HEK293 (cell line): ENCODE measurements around the gene ITGAL.

Experiments used
- CTCF ChIA-PET: fragments of 350-600 bp; formaldehyde crosslinking; extraction: SDS; loops from one replicate; lab custom pipeline; 2021; ENCODE audit warnings: antibody characterized with exemption; lab: Yijun Ruan, JAX
- POLR2A ChIA-PET: fragments of 300-600 bp; formaldehyde crosslinking; extraction: SDS; loops from one replicate; lab custom pipeline; 2020; ENCODE audit warnings: antibody characterized with exemption, inconsistent platforms; lab: Yijun Ruan, JAX
- H3K27ac ChIP-seq: fragments of 200-500 bp; sonication (Bioruptor generic); 2 replicates; pipeline ENCODE4 v1.5.1; 2014; ENCODE audit warnings: low read depth, low read length, control low read depth, inconsistent platforms; ENCODE audit errors: extremely low read depth
- H3K36me3 ChIP-seq, 2 experiments: fragments of 200-500 bp in 1 of 2; sonication (Bioruptor generic) in 1 of 2; 1 replicate in 1 of 2; 2 replicates in 1 of 2; pipeline ENCODE4 v1.5.1; 2014 to 2017; ENCODE audit warnings: inconsistent platforms in 2 of 2, low read length in 2 of 2; ENCODE audit not compliant: control insufficient read depth in 2 of 2, insufficient read depth in 1 of 2
- H3K4me1 ChIP-seq: fragments of 200-500 bp; sonication (Bioruptor generic); 2 replicates; pipeline ENCODE4 v1.5.1; 2014; ENCODE audit warnings: mild to moderate bottlenecking, low read length, inconsistent platforms; ENCODE audit not compliant: control insufficient read depth, insufficient read depth
- H3K4me3 ChIP-seq: 2 replicates; pipeline ENCODE4 v1.5.1; 2011; ENCODE audit warnings: low read depth, mild to moderate bottlenecking, control low read depth, low read length, moderate library complexity
- H3K9me3 ChIP-seq: fragments of 200-500 bp; sonication (Bioruptor generic); 2 replicates; pipeline ENCODE4 v1.5.1; 2014; ENCODE audit warnings: low read depth, low read length, inconsistent platforms; ENCODE audit not compliant: control insufficient read depth, insufficient read depth
- SALL2 ChIP-seq: fragments of 450-650 bp; formaldehyde crosslinking; IDR thresholded peaks from 2 replicates; pipeline ENCODE4 v1.5.0; 2017; ENCODE audit warnings: missing biosample characterization, mild to moderate bottlenecking, missing genetic modification characterization, borderline replicate concordance
- SCRT2 ChIP-seq: fragments of 450-650 bp; formaldehyde crosslinking; IDR thresholded peaks from 2 replicates; pipeline ENCODE4 v1.5.1; 2016; ENCODE audit warnings: missing biosample characterization, missing genetic modification characterization
- SP2 ChIP-seq: fragments of 450-650 bp; formaldehyde crosslinking; IDR thresholded peaks from 2 replicates; pipeline ENCODE4 v1.5.1; 2016; ENCODE audit warnings: missing biosample characterization, missing genetic modification characterization
- SP3 ChIP-seq: fragments of 450-650 bp; formaldehyde crosslinking; IDR thresholded peaks from 2 replicates; pipeline ENCODE4 v1.5.1; 2016; ENCODE audit warnings: missing biosample characterization, missing genetic modification characterization
- YY1 ChIP-seq: fragments of 450-650 bp; formaldehyde crosslinking; IDR thresholded peaks from 2 replicates; pipeline ENCODE4 v1.5.1; 2018; ENCODE audit warnings: missing biosample characterization, missing genetic modification characterization
- ZBTB1 ChIP-seq: fragments of 450-650 bp; formaldehyde crosslinking; IDR thresholded peaks from 2 replicates; pipeline ENCODE4 v1.5.1; 2016; ENCODE audit warnings: missing biosample characterization, missing genetic modification characterization
- ZBTB17 ChIP-seq: fragments of 450-650 bp; formaldehyde crosslinking; IDR thresholded peaks from 2 replicates; pipeline ENCODE4 v1.5.1; 2016; ENCODE audit warnings: missing biosample characterization, missing genetic modification characterization
- ZBTB20 ChIP-seq: fragments of 450-650 bp; formaldehyde crosslinking; IDR thresholded peaks from 2 replicates; pipeline ENCODE4 v1.5.1; 2016; ENCODE audit warnings: missing biosample characterization, missing genetic modification characterization
- ZBTB48 ChIP-seq: fragments of 450-650 bp; formaldehyde crosslinking; IDR thresholded peaks from 2 replicates; pipeline ENCODE4 v1.5.1; 2016; ENCODE audit warnings: missing biosample characterization, missing genetic modification characterization
- ZBTB7A ChIP-seq: fragments of 450-650 bp; formaldehyde crosslinking; IDR thresholded peaks from 2 replicates; pipeline ENCODE4 v1.5.1; 2016; ENCODE audit warnings: low read depth, missing biosample characterization, missing genetic modification characterization
- ZBTB8A ChIP-seq: fragments of 450-650 bp; formaldehyde crosslinking; IDR thresholded peaks from 2 replicates; pipeline ENCODE4 v1.5.1; 2016; ENCODE audit warnings: missing biosample characterization, missing genetic modification characterization
- ZFHX2 ChIP-seq: fragments of 450-650 bp; formaldehyde crosslinking; conservative IDR thresholded peaks from 2 replicates; pipeline ENCODE4 v1.5.1; 2016; ENCODE audit warnings: missing biosample characterization, missing genetic modification characterization
- ZNF146 ChIP-seq: fragments of 450-650 bp; formaldehyde crosslinking; IDR thresholded peaks from 2 replicates; pipeline ENCODE4 v1.5.1; 2016; ENCODE audit warnings: missing biosample characterization, missing genetic modification characterization
- ZNF148 ChIP-seq: fragments of 450-650 bp; formaldehyde crosslinking; IDR thresholded peaks from 2 replicates; pipeline ENCODE4 v1.5.0; 2017; ENCODE audit warnings: missing biosample characterization, missing genetic modification characterization, borderline replicate concordance
- ZNF184 ChIP-seq: fragments of 450-650 bp; IDR thresholded peaks from 2 replicates; pipeline ENCODE4 v1.5.1; 2018; ENCODE audit warnings: missing biosample characterization, mild to moderate bottlenecking, missing genetic modification characterization
- ZNF221 ChIP-seq: fragments of 450-650 bp; formaldehyde crosslinking; IDR thresholded peaks from 2 replicates; pipeline ENCODE4 v1.5.1; 2017; ENCODE audit warnings: missing biosample characterization, missing genetic modification characterization, borderline replicate concordance
- ZNF23 ChIP-seq: fragments of 450-650 bp; formaldehyde crosslinking; IDR thresholded peaks from 2 replicates; pipeline ENCODE4 v1.5.1; 2016; ENCODE audit warnings: missing biosample characterization, missing genetic modification characterization, borderline replicate concordance
- ZNF341 ChIP-seq: fragments of 450-650 bp; formaldehyde crosslinking; IDR thresholded peaks from 2 replicates; pipeline ENCODE4; 2016; ENCODE audit warnings: low read depth, missing biosample characterization, missing genetic modification characterization
- ZNF391 ChIP-seq: fragments of 450-650 bp; formaldehyde crosslinking; IDR thresholded peaks from 2 replicates; pipeline ENCODE4 v1.5.1; 2016; ENCODE audit warnings: low read depth, missing biosample characterization, missing genetic modification characterization, borderline replicate concordance
- ZNF76 ChIP-seq: fragments of 450-650 bp; formaldehyde crosslinking; IDR thresholded peaks from 2 replicates; pipeline ENCODE4; 2016; ENCODE audit warnings: low read depth, missing biosample characterization, missing genetic modification characterization, borderline replicate concordance
- ZNF843 ChIP-seq: fragments of 450-650 bp; formaldehyde crosslinking; IDR thresholded peaks from 2 replicates; pipeline ENCODE4 v1.5.1; 2016; ENCODE audit warnings: missing biosample characterization, missing genetic modification characterization
- ZXDB ChIP-seq: fragments of 450-650 bp; formaldehyde crosslinking; IDR thresholded peaks from 2 replicates; pipeline ENCODE4 v1.5.1; 2016; ENCODE audit warnings: missing biosample characterization, missing genetic modification characterization
- TF ChIP-seq, protein P1 (sequence below): fragments of 450-650 bp; formaldehyde crosslinking; IDR thresholded peaks from 2 replicates; pipeline ENCODE4; 2016; ENCODE audit warnings: missing biosample characterization, missing genetic modification characterization
- TF ChIP-seq, protein P2 (sequence below): fragments of 450-650 bp; formaldehyde crosslinking; IDR thresholded peaks from 2 replicates; pipeline ENCODE4 v1.5.1; 2016; ENCODE audit warnings: missing biosample characterization, missing genetic modification characterization
- TF ChIP-seq, protein P3 (sequence below): fragments of 450-650 bp; formaldehyde crosslinking; IDR thresholded peaks from 2 replicates; pipeline ENCODE4 v1.5.1; 2016; ENCODE audit warnings: missing biosample characterization, missing genetic modification characterization
- TF ChIP-seq, protein P4 (sequence below): fragments of 450-650 bp; formaldehyde crosslinking; IDR thresholded peaks from 2 replicates; pipeline ENCODE4 v1.5.1; 2016; ENCODE audit warnings: missing biosample characterization, missing genetic modification characterization

The ITGAL gene

GRCh38 chr16:30526137-30526822, 53.7 kb downstream of the ITGAL start, which contains the start of gene ZNF768:
Gene ZNF768 (minus strand): TSS chr16:30526566. CDS start chr16:30526413, 153 bp downstream.
- Histone ChIP-seq H3K4me1 (peaks cover 9% of the 10 kb centered on the region), H3K9me3 (no peaks in the 10 kb centered on the region), H3K4me3 (peak within 1 kb of the TSS; percentile 82), H3K27ac (peak within 1 kb of the TSS; percentile 92), H3K36me3 (peaks cover 0 to 24% of the 10 kb centered on the region in 2 experiments; a peak in 2 of 3 replicates)
- POLR2A ChIA-PET: interaction anchor here (0.6 to 1.8 kb wide), 13 partner anchors 10 to 156 kb away, joined by 3 to 25 read pairs (median 4); partner anchors contain the start of genes TBC1D10B, ZNF48, ZNF688 and ZNF689
- CTCF ChIA-PET: interaction anchor here (0.6 to 0.9 kb wide), 2 partner anchors 32 to 102 kb away, joined by 3 read pairs; no protein-coding TSS in a partner anchor
- TF ChIP-seq SP3 (tag by site-specific recombination): peak; percentile 46; the same call in 1 of the 2 replicates
- TF ChIP-seq ZBTB48 (tag by site-specific recombination): peak; percentile 75
- peak; percentile 33 for TF ChIP-seq SP2 (tag by site-specific recombination)
- TF ChIP-seq ZNF221 (tag by site-specific recombination): no peak
- peak; percentile 16; the same call in 1 of the 2 replicates for TF ChIP-seq ZBTB17 (tag by site-specific recombination)
- TF ChIP-seq ZXDB (tag by site-specific recombination): 0 out of 2 replicates have a peak, but pooled peaks have one; percentile 23
- TF ChIP-seq, protein P1, sequence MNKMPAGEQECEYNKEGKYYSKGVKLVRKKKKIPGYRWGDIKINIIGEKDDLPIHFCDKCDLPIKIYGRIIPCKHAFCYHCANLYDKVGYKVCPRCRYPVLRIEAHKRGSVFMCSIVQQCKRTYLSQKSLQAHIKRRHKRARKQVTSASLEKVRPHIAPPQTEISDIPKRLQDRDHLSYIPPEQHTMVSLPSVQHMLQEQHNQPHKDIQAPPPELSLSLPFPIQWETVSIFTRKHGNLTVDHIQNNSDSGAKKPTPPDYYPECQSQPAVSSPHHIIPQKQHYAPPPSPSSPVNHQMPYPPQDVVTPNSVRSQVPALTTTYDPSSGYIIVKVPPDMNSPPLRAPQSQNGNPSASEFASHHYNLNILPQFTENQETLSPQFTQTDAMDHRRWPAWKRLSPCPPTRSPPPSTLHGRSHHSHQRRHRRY (tag by site-specific recombination): peak; percentile 22; the same call in 1 of the 2 replicates
- no peak for TF ChIP-seq ZFHX2 (tag by site-specific recombination)
- TF ChIP-seq, protein P2, sequence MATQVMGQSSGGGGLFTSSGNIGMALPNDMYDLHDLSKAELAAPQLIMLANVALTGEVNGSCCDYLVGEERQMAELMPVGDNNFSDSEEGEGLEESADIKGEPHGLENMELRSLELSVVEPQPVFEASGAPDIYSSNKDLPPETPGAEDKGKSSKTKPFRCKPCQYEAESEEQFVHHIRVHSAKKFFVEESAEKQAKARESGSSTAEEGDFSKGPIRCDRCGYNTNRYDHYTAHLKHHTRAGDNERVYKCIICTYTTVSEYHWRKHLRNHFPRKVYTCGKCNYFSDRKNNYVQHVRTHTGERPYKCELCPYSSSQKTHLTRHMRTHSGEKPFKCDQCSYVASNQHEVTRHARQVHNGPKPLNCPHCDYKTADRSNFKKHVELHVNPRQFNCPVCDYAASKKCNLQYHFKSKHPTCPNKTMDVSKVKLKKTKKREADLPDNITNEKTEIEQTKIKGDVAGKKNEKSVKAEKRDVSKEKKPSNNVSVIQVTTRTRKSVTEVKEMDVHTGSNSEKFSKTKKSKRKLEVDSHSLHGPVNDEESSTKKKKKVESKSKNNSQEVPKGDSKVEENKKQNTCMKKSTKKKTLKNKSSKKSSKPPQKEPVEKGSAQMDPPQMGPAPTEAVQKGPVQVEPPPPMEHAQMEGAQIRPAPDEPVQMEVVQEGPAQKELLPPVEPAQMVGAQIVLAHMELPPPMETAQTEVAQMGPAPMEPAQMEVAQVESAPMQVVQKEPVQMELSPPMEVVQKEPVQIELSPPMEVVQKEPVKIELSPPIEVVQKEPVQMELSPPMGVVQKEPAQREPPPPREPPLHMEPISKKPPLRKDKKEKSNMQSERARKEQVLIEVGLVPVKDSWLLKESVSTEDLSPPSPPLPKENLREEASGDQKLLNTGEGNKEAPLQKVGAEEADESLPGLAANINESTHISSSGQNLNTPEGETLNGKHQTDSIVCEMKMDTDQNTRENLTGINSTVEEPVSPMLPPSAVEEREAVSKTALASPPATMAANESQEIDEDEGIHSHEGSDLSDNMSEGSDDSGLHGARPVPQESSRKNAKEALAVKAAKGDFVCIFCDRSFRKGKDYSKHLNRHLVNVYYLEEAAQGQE (tag by site-specific recombination): peak; percentile 98
- TF ChIP-seq ZNF23 (tag by site-specific recombination): no peak
- TF ChIP-seq, protein P3, sequence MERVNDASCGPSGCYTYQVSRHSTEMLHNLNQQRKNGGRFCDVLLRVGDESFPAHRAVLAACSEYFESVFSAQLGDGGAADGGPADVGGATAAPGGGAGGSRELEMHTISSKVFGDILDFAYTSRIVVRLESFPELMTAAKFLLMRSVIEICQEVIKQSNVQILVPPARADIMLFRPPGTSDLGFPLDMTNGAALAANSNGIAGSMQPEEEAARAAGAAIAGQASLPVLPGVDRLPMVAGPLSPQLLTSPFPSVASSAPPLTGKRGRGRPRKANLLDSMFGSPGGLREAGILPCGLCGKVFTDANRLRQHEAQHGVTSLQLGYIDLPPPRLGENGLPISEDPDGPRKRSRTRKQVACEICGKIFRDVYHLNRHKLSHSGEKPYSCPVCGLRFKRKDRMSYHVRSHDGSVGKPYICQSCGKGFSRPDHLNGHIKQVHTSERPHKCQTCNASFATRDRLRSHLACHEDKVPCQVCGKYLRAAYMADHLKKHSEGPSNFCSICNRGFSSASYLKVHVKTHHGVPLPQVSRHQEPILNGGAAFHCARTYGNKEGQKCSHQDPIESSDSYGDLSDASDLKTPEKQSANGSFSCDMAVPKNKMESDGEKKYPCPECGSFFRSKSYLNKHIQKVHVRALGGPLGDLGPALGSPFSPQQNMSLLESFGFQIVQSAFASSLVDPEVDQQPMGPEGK: peak; percentile 53
- 0 out of 2 replicates have a peak, but pooled peaks have one; percentile 32 for TF ChIP-seq ZNF843
- peak; percentile 23; the same call in 1 of the 2 replicates for TF ChIP-seq ZNF76 (tag by site-specific recombination)
- 0 out of 2 replicates have a peak, but pooled peaks have one; percentile 20 for TF ChIP-seq ZNF184 (tag by site-specific recombination)
- 0 out of 2 replicates have a peak, but pooled peaks have one; percentile 11 for TF ChIP-seq ZNF341 (tag by site-specific recombination)
- peak; percentile 15; the same call in 1 of the 2 replicates for TF ChIP-seq ZBTB8A (tag by site-specific recombination)
- TF ChIP-seq ZBTB20: peak; percentile 45; the same call in 1 of the 2 replicates
- TF ChIP-seq YY1 (tag by site-specific recombination): 0 out of 2 replicates have a peak, but pooled peaks have one; percentile 27
- no peak for TF ChIP-seq SALL2 (tag by site-specific recombination)
- TF ChIP-seq ZBTB1 (tag by site-specific recombination): 0 out of 2 replicates have a peak, but pooled peaks have one; percentile 22
- TF ChIP-seq ZNF148 (tag by site-specific recombination): no peak
- TF ChIP-seq ZBTB7A (tag by site-specific recombination): peak; percentile 52; the same call in 1 of the 2 replicates
- TF ChIP-seq, protein P4, sequence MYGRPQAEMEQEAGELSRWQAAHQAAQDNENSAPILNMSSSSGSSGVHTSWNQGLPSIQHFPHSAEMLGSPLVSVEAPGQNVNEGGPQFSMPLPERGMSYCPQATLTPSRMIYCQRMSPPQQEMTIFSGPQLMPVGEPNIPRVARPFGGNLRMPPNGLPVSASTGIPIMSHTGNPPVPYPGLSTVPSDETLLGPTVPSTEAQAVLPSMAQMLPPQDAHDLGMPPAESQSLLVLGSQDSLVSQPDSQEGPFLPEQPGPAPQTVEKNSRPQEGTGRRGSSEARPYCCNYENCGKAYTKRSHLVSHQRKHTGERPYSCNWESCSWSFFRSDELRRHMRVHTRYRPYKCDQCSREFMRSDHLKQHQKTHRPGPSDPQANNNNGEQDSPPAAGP: peak; percentile 65; the same call in 1 of the 2 replicates
- peak; percentile 51; the same call in 1 of the 2 replicates for TF ChIP-seq ZNF391 (tag by site-specific recombination)
- no peak for TF ChIP-seq SCRT2 (tag by site-specific recombination)
- no peak for TF ChIP-seq ZNF146 (tag by site-specific recombination)
